ENCODE measurements around the gene MKKS.

MKKS gene

DNA sequence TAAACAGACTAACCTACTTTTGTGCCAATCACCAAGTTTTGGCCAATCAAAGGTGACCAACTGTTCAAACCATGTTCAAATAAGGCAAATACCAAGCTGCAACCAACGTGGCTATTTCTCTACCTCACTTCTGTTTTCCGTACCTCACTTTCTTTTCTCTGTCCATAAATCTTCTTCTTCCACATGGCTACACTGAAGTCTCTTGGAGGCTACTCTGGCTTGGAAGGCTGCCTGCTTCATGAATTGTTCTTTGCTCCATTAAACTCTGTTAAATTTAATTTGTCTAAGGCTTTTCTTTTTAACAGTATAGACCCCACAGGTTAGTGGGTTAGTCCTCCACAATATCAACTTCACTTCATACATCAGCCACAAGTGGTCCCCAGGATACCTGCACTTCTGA is 58.8 kb downstream of the MKKS start:
- no peak for TF ChIP-seq CTCF (IDR thresholded peaks at IDR 0.05)
- Histone ChIP-seq H3K4me3 (ENCODE audit: low read depth in 1 of 2, low read length in 1 of 2) (no peak overlapping the region), H3K27ac (no peak overlapping the region)

GRCh38 chr20:10374036-10374435 is 60.0 kb downstream of the MKKS start:
- no peak overlapping the region for H3K27ac ChIP-seq
- H3K4me1 ChIP-seq (ENCODE audit: control insufficient read depth in 1 of 2, insufficient read depth in 1 of 2, low read depth in 1 of 2, low read length in 1 of 2), result no peaks in the 10 kb centered on the region
- H3K36me3 ChIP-seq, result no peaks in the 10 kb centered on the region
- TF ChIP-seq CTCF (IDR thresholded peaks at IDR 0.05), result no peak
- no peaks in the 10 kb centered on the region for H3K9me3 ChIP-seq
- H3K27me3 ChIP-seq, result no peaks in the 10 kb centered on the region
- no peak overlapping the region for H3K4me3 ChIP-seq (ENCODE audit: low read depth in 1 of 2, low read length in 1 of 2)

More for the DNA sequence above, 58.8 kb downstream of the MKKS start:
- Histone ChIP-seq H3K4me1 (ENCODE audit: control insufficient read depth in 1 of 2, insufficient read depth in 1 of 2, low read depth in 1 of 2, low read length in 1 of 2) (no peaks in the 10 kb centered on the region), H3K9me3 (no peaks in the 10 kb centered on the region), H3K36me3 (no peaks in the 10 kb centered on the region), H3K27me3 (no peaks in the 10 kb centered on the region)

DNA sequence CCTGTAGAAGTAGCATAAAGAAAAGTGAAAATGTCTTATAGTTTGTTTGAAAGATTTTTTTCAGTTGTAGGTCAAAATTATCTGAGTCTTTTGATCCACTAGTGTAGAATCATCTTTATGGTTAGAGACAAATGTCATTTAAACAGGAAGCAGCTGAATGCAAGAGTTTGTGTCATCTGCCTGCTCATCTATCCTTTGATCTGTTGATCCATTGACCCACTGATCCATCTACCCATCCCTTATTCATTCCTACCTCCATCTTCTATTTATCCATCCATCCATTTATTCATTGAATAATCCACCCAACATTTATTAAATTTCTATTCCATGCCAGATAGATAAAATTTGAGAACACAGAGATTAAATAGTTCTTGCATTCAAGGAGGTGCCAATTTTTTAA is 62.6 kb downstream of the MKKS start:
- no peaks in the 10 kb centered on the region for H3K4me1 ChIP-seq (ENCODE audit: control insufficient read depth in 1 of 2, insufficient read depth in 1 of 2, low read depth in 1 of 2, low read length in 1 of 2)
- no peaks in the 10 kb centered on the region for H3K36me3 ChIP-seq
- no peak overlapping the region for H3K4me3 ChIP-seq (ENCODE audit: low read depth in 1 of 2, low read length in 1 of 2)
- H3K27ac ChIP-seq, result no peak overlapping the region
- H3K27me3 ChIP-seq, result no peaks in the 10 kb centered on the region
- no peaks in the 10 kb centered on the region for H3K9me3 ChIP-seq
- TF ChIP-seq CTCF (IDR thresholded peaks at IDR 0.05), result no peak

DNA sequence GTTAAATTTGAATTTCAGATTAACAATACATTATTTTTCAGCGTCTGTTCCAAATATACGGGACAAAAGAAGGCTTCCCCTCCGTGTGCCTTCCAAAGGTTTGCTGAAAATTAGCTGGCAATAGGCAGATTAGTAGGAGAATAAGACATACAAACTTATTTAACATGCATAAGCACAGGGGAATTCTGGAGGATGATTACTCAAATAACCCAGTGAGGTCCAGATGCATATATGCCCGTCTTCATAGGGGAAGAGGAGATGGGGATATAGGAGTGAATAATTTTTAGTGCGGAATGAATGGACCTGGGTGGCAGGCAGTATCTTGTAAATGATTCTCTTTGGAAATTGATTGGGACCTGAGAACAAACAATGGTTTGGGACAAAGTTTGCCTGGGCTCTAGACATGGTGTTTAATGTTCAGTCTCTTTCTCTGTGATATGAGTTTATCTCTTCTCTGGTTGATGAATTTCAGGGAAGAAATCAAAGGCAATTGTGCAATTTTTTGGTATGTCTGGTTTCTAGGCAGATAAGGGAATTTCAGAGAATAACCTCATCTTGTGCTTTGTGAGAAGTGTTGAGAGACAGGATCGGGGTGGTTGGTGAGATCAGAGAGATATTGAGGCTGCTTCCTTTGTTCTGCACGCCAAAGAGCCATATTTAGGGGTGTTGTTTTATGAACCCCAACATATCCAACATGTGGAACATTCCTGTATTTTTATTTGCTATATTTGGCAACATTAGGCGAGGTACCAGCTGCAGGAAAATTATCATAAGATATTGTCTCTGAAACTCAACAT is 63.7 kb downstream of the MKKS start:
- Histone ChIP-seq H3K27me3 (no peaks in the 10 kb centered on the region), H3K4me1 (ENCODE audit: control insufficient read depth in 1 of 2, insufficient read depth in 1 of 2, low read depth in 1 of 2, low read length in 1 of 2) (no peaks in the 10 kb centered on the region), H3K4me3 (ENCODE audit: low read depth in 1 of 2, low read length in 1 of 2) (no peak overlapping the region), H3K9me3 (no peaks in the 10 kb centered on the region), H3K36me3 (no peaks in the 10 kb centered on the region), H3K27ac (no peak overlapping the region)
- no peak for TF ChIP-seq CTCF (IDR thresholded peaks at IDR 0.05)

- Histone ChIP-seq H3K36me3 (no peaks in the 10 kb centered on the region), H3K4me1 (ENCODE audit: control insufficient read depth in 1 of 2, insufficient read depth in 1 of 2, low read depth in 1 of 2, low read length in 1 of 2) (no peaks in the 10 kb centered on the region), H3K27ac (no peak overlapping the region), H3K9me3 (no peaks in the 10 kb centered on the region), H3K27me3 (no peaks in the 10 kb centered on the region), H3K4me3 (ENCODE audit: low read depth in 1 of 2, low read length in 1 of 2) (no peak overlapping the region)
- TF ChIP-seq CTCF (IDR thresholded peaks at IDR 0.05), result no peak
These were observed 64.3 kb downstream of the MKKS start for GRCh38 chr20:10369723-10370090.
